Mesenchymal stem cell (in vitro differentiated cells and primary cell): ENCODE results near the gene C19orf12.
A peak's percentile ranks its signal among the peaks of the same experiment; 100 is the strongest.

Experiments used
- DNase-seq: peaks from one replicate; pipeline ENCODE4 v3.0.0-alpha.2; 2013
- H2AFZ ChIP-seq: one replicate; pipeline ENCODE4 v1.6.1; 2013; ENCODE audit warnings: low read depth, mild to moderate bottlenecking, control low read depth, inconsistent platforms, low read length, moderate library complexity
- H2AK5ac ChIP-seq: 2 replicates; pipeline ENCODE4 v1.6.1; 2013; ENCODE audit warnings: low read length, moderate library complexity, mild to moderate bottlenecking, inconsistent platforms; ENCODE audit not compliant: severe bottlenecking
- H2BK120ac ChIP-seq: one replicate; pipeline ENCODE4 v1.6.1; 2013; ENCODE audit warnings: low read depth, mild to moderate bottlenecking, inconsistent platforms, low read length, moderate library complexity
- H2BK12ac ChIP-seq, 2 experiments: one replicate each; pipeline ENCODE4 v1.6.1; 2013; ENCODE audit warnings: inconsistent platforms in 2 of 2, low read length in 2 of 2, mild to moderate bottlenecking in 2 of 2, moderate library complexity in 2 of 2, control low read depth in 1 of 2
- H2BK15ac ChIP-seq: one replicate; pipeline ENCODE4 v1.6.1; 2013; ENCODE audit warnings: mild to moderate bottlenecking, low read depth, inconsistent platforms; ENCODE audit not compliant: poor library complexity, severe bottlenecking
- H2BK5ac ChIP-seq: 2 replicates; pipeline ENCODE4 v1.6.1; 2013; ENCODE audit warnings: low read depth, mild to moderate bottlenecking, low read length, control low read depth, inconsistent platforms; ENCODE audit not compliant: poor library complexity, severe bottlenecking
- H3K14ac ChIP-seq, 2 experiments: one replicate each; pipeline ENCODE4 v1.6.1; 2013; ENCODE audit warnings: inconsistent platforms in 2 of 2, low read length in 2 of 2, control low read depth in 1 of 2, mild to moderate bottlenecking in 1 of 2, moderate library complexity in 1 of 2
- H3K18ac ChIP-seq, 2 experiments: one replicate each; pipeline ENCODE4 v1.6.1; 2013; ENCODE audit warnings: inconsistent platforms in 2 of 2, low read length in 2 of 2, control low read depth in 1 of 2, low read depth in 1 of 2, mild to moderate bottlenecking in 1 of 2
- H3K23ac ChIP-seq, 2 experiments: one replicate each; pipeline ENCODE4 v1.6.1; 2013; ENCODE audit warnings: inconsistent platforms in 2 of 2, low read length in 2 of 2, mild to moderate bottlenecking in 2 of 2, moderate library complexity in 2 of 2, control low read depth in 1 of 2
- H3K27ac ChIP-seq: 2 replicates; pipeline ENCODE4 v1.5.1; 2013; ENCODE audit warnings: mild to moderate bottlenecking, moderate library complexity, low read length, control low read depth, inconsistent platforms; ENCODE audit not compliant: poor library complexity, severe bottlenecking
- H3K27me3 ChIP-seq, 2 experiments: 2 replicates each; pipeline versions ENCODE4 v1.6.1 to v1.7.0; 2013; ENCODE audit warnings: low read length in 2 of 2, mild to moderate bottlenecking in 2 of 2, moderate library complexity in 2 of 2, control low read depth in 1 of 2, inconsistent platforms in 1 of 2; ENCODE audit not compliant: control insufficient read depth in 1 of 2, insufficient read depth in 1 of 2
- H3K36me3 ChIP-seq, 2 experiments: 2 replicates each; pipeline versions ENCODE4 v1.6.1 to v1.7.0; 2013; ENCODE audit warnings: low read length in 2 of 2, control low read depth in 1 of 2, inconsistent platforms in 1 of 2, low read depth in 1 of 2, mild to moderate bottlenecking in 1 of 2; ENCODE audit not compliant: insufficient read depth in 2 of 2, control insufficient read depth in 1 of 2
- H3K4ac ChIP-seq, 2 experiments: one replicate each; pipeline ENCODE4 v1.6.1; 2013; ENCODE audit warnings: inconsistent platforms in 2 of 2, low read length in 2 of 2, mild to moderate bottlenecking in 2 of 2, moderate library complexity in 2 of 2, control low read depth in 1 of 2, low read depth in 1 of 2
- H3K4me1 ChIP-seq: 2 replicates; pipeline ENCODE4 v1.6.1; 2013; ENCODE audit warnings: low read depth, low read length, control low read depth; ENCODE audit not compliant: control insufficient read depth, insufficient read depth
- H3K4me2 ChIP-seq: 2 replicates; pipeline ENCODE4 v1.6.1; 2013; ENCODE audit warnings: low read length, mild to moderate bottlenecking, inconsistent platforms; ENCODE audit not compliant: poor library complexity, severe bottlenecking
- H3K4me3 ChIP-seq, 2 experiments: 2 replicates each; pipeline versions ENCODE4 v1.5.1 to v1.7.0; 2013; ENCODE audit warnings: low read length in 2 of 2, mild to moderate bottlenecking in 2 of 2, control low read depth in 1 of 2, low read depth in 1 of 2; ENCODE audit not compliant: insufficient read depth in 1 of 2
- H3K79me1 ChIP-seq: replicated peaks from 2 replicates; pipeline ENCODE4 v1.6.1; 2013; ENCODE audit warnings: mild to moderate bottlenecking, control low read depth, low read length, inconsistent platforms; ENCODE audit not compliant: poor library complexity, severe bottlenecking
- H3K9ac ChIP-seq: 2 replicates; pipeline ENCODE4 v1.7.0; 2013; ENCODE audit warnings: mild to moderate bottlenecking, low read length, moderate library complexity
- H3K9me3 ChIP-seq: 2 replicates; pipeline ENCODE4 v1.7.0; 2013; ENCODE audit warnings: mild to moderate bottlenecking, low read length; ENCODE audit not compliant: control insufficient read depth
- H4K8ac ChIP-seq: one replicate; pipeline ENCODE4 v1.6.1; 2013; ENCODE audit warnings: inconsistent platforms, mild to moderate bottlenecking, low read length, moderate library complexity
- H4K91ac ChIP-seq: one replicate; pipeline ENCODE4 v1.6.1; 2013; ENCODE audit warnings: mild to moderate bottlenecking, low read length, inconsistent platforms
- WGBS: methylation state at CpG from one replicate; pipeline ENCODE4 v1.1.7; 2013; ENCODE audit warnings: mixed read lengths; 5-methylcytosine and 5-hydroxymethylcytosine counted together

C19orf12 gene

GRCh38 chr19:29690842-29691241, 24.2 kb downstream of the C19orf12 start:
- Histone ChIP-seq H3K23ac (no peak overlapping the region), H4K91ac (no peak overlapping the region), H3K18ac (no peak overlapping the region), H3K9me3 (peaks cover 4% of the 10 kb centered on the region), H3K4me2 (no peak overlapping the region), H3K4me1 (peaks cover 6% of the 10 kb centered on the region), H3K79me1 (peaks cover 8% of the 10 kb centered on the region), H2BK5ac (no peak overlapping the region), H3K4ac (no peak overlapping the region), H2BK120ac (no peak overlapping the region), H2AFZ (no peak overlapping the region), H3K14ac (no peak overlapping the region), H3K27me3 (no peaks in the 10 kb centered on the region), H3K36me3 (peaks cover 0 to 3% of the 10 kb centered on the region in 2 experiments), H2AK5ac (no peak overlapping the region), H3K9ac (no peak overlapping the region), H3K27ac (no peak overlapping the region), H3K4me3 (no peak overlapping the region), H4K8ac (no peak overlapping the region), H2BK15ac (no peak overlapping the region), H2BK12ac (no peak overlapping the region)
- WGBS, result 20% methylated on average over 2 of the region's 2 CpGs
- peak; percentile 60 for DNase-seq

- H3K27ac ChIP-seq, result no peak overlapping the region
- H2BK15ac ChIP-seq, result no peak overlapping the region
- peak overlapping the region in 1 of 2 experiments; percentile 76 for H3K4me3 ChIP-seq
- DNase-seq, result peak; percentile 59
- H3K36me3 ChIP-seq, result peaks cover 0 to 3% of the 10 kb centered on the region in 2 experiments
- no peak overlapping the region for H4K91ac ChIP-seq
- no peak overlapping the region for H3K18ac ChIP-seq
- H3K9ac ChIP-seq, result peak overlapping the region; percentile 95
- no peak overlapping the region for H4K8ac ChIP-seq
- no peaks in the 10 kb centered on the region for H3K79me1 ChIP-seq
- H3K23ac ChIP-seq, result no peak overlapping the region
- no peak overlapping the region for H2BK120ac ChIP-seq
- no peak overlapping the region for H2AFZ ChIP-seq
- H2AK5ac ChIP-seq, result no peak overlapping the region
- H3K4me1 ChIP-seq, result peaks cover 5% of the 10 kb centered on the region
- H3K4ac ChIP-seq, result no peak overlapping the region
- 86% methylated on average over 17 of the region's 18 CpGs for WGBS
- H3K4me2 ChIP-seq, result no peak overlapping the region
- H3K9me3 ChIP-seq, result peaks cover 4% of the 10 kb centered on the region
- no peak overlapping the region for H2BK5ac ChIP-seq
- no peak overlapping the region for H2BK12ac ChIP-seq
- H3K14ac ChIP-seq, result no peak overlapping the region
- H3K27me3 ChIP-seq, result peaks cover 0 to under 1% of the 10 kb centered on the region in 2 experiments
Measured at GRCh38 chr19:29687897-29688728, 26.9 kb downstream of the C19orf12 start.

- Histone ChIP-seq H3K79me1 (no peaks in the 10 kb centered on the region), H3K4me1 (peaks cover 5% of the 10 kb centered on the region), H4K91ac (no peak overlapping the region), H2AK5ac (no peak overlapping the region), H3K14ac (peak overlapping the region in 1 of 2 experiments; percentile 78), H3K9ac (peak overlapping the region; percentile 95), H2BK15ac (no peak overlapping the region), H4K8ac (peak overlapping the region; percentile 7), H3K4me3 (peak overlapping the region in 1 of 2 experiments; percentile 76), H3K4me2 (no peak overlapping the region), H3K18ac (peak overlapping the region in 1 of 2 experiments; percentile 4), H2BK120ac (no peak overlapping the region), H3K36me3 (peaks cover 0 to 3% of the 10 kb centered on the region in 2 experiments), H3K27me3 (peaks cover 0 to 4% of the 10 kb centered on the region in 2 experiments), H2AFZ (no peak overlapping the region), H2BK5ac (no peak overlapping the region), H3K4ac (no peak overlapping the region), H3K23ac (no peak overlapping the region), H3K9me3 (peaks cover 4% of the 10 kb centered on the region), H3K27ac (no peak overlapping the region), H2BK12ac (no peak overlapping the region)
- WGBS, result 91% methylated on average over 14 of the region's 17 CpGs
- peak; percentile 72 for DNase-seq
Measured at GRCh38 chr19:29687244-29687896, 27.7 kb downstream of the C19orf12 start.

- no peak for DNase-seq
- no peak overlapping the region for H4K8ac ChIP-seq
- H3K36me3 ChIP-seq, result peaks cover 0 to 3% of the 10 kb centered on the region in 2 experiments
- H3K18ac ChIP-seq, result no peak overlapping the region
- no peak overlapping the region for H3K23ac ChIP-seq
- no peak overlapping the region for H3K27ac ChIP-seq
- H2AFZ ChIP-seq, result no peak overlapping the region
- WGBS, result 91% methylated on average over 8 of the region's 8 CpGs
- no peak overlapping the region for H2BK15ac ChIP-seq
- H3K79me1 ChIP-seq, result no peaks in the 10 kb centered on the region
- no peak overlapping the region for H2BK5ac ChIP-seq
- H2BK12ac ChIP-seq, result no peak overlapping the region
- H3K9me3 ChIP-seq, result peaks cover 4% of the 10 kb centered on the region
- H3K27me3 ChIP-seq, result peaks cover 0 to 4% of the 10 kb centered on the region in 2 experiments
- H3K4me2 ChIP-seq, result no peak overlapping the region
- no peak overlapping the region for H4K91ac ChIP-seq
- H3K9ac ChIP-seq, result peak overlapping the region; percentile 95
- no peak overlapping the region for H2BK120ac ChIP-seq
- H3K14ac ChIP-seq, result no peak overlapping the region
- peaks cover 5% of the 10 kb centered on the region for H3K4me1 ChIP-seq
- H3K4me3 ChIP-seq, result peak overlapping the region in 1 of 2 experiments; percentile 76
- H2AK5ac ChIP-seq, result no peak overlapping the region
- no peak overlapping the region for H3K4ac ChIP-seq
Measured at GRCh38 chr19:29686285-29686805, 28.7 kb downstream of the C19orf12 start.
